Osteoblast (primary cell): ENCODE results near the gene LLGL1. TPM values are rescaled to one million over a fixed set of nuclear protein-coding genes. Genes with fewer than 3 reads are reported as not detected.

Source experiments
- DNase-seq: peaks from one replicate; pipeline ENCODE4 v3.0.0; 2011; ENCODE audit warnings: low spot score, mixed read lengths; ENCODE audit not compliant: insufficient read length; ENCODE audit errors: missing footprints
- H2AFZ ChIP-seq: 2 replicates; pipeline ENCODE4 v1.6.0; 2011; ENCODE audit warnings: mild to moderate bottlenecking, low read length
- H3K27ac ChIP-seq: 2 replicates; pipeline ENCODE4 v1.5.1; 2011; ENCODE audit warnings: mild to moderate bottlenecking, low read depth, low read length, moderate library complexity
- H3K27me3 ChIP-seq: 2 replicates; pipeline ENCODE4 v1.6.0; 2012; ENCODE audit warnings: mild to moderate bottlenecking, control low read depth, inconsistent platforms, low read length, moderate library complexity; ENCODE audit not compliant: insufficient read depth
- H3K36me3 ChIP-seq: 2 replicates; pipeline ENCODE4 v1.5.1; 2011; ENCODE audit warnings: mild to moderate bottlenecking, low read length, control low read depth, moderate library complexity; ENCODE audit not compliant: insufficient read depth
- H3K4me1 ChIP-seq: 2 replicates; pipeline ENCODE4 v1.5.1; 2011; ENCODE audit warnings: mild to moderate bottlenecking, low read length, control low read depth, moderate library complexity; ENCODE audit not compliant: insufficient read depth
- H3K4me2 ChIP-seq: 2 replicates; pipeline ENCODE4 v1.6.0; 2011; ENCODE audit warnings: mild to moderate bottlenecking, low read length; ENCODE audit not compliant: insufficient read depth
- H3K4me3 ChIP-seq: fragments of 200-600 bp; sonication (generic); 3 replicates; pipeline ENCODE4 v1.5.1; 2012; ENCODE audit warnings: mild to moderate bottlenecking, low read length, inconsistent platforms; ENCODE audit not compliant: insufficient read depth
- H3K79me2 ChIP-seq: 2 replicates; pipeline ENCODE4 v1.6.0; 2012; ENCODE audit warnings: mild to moderate bottlenecking, low read length, control low read depth, inconsistent platforms; ENCODE audit not compliant: insufficient read depth
- H3K9me3 ChIP-seq: 2 replicates; pipeline ENCODE4 v1.5.1; 2011; ENCODE audit warnings: low read depth, low read length, control low read depth
- H4K20me1 ChIP-seq: 2 replicates; pipeline ENCODE4 v1.6.0; 2012; ENCODE audit warnings: mild to moderate bottlenecking, low read length, control low read depth; ENCODE audit not compliant: insufficient read depth
- total RNA-seq: library from RNA; depleted of rRNA; stranded (reverse); fragments of >200 nt; gene quantifications from 2 replicates; pipeline ENCODE4 v1.2.3, GENCODE V29; 2012
- TF ChIP-seq, protein P1 (sequence below): IDR thresholded peaks from 2 replicates; pipeline ENCODE4 v1.5.1; 2011; ENCODE audit warnings: mild to moderate bottlenecking, low read depth, low read length, moderate library complexity; ENCODE audit errors: extremely low read depth

Gene LLGL1
- total RNA-seq: 41.0 and 50.3 TPM in 2 replicates

GRCh38 chr17:18225121-18225641, at the start of gene LLGL1:
LLGL1 (plus strand) TSS chr17:18225635; CDS start chr17:18225683, 48 bp downstream.
- TF ChIP-seq, protein P1, sequence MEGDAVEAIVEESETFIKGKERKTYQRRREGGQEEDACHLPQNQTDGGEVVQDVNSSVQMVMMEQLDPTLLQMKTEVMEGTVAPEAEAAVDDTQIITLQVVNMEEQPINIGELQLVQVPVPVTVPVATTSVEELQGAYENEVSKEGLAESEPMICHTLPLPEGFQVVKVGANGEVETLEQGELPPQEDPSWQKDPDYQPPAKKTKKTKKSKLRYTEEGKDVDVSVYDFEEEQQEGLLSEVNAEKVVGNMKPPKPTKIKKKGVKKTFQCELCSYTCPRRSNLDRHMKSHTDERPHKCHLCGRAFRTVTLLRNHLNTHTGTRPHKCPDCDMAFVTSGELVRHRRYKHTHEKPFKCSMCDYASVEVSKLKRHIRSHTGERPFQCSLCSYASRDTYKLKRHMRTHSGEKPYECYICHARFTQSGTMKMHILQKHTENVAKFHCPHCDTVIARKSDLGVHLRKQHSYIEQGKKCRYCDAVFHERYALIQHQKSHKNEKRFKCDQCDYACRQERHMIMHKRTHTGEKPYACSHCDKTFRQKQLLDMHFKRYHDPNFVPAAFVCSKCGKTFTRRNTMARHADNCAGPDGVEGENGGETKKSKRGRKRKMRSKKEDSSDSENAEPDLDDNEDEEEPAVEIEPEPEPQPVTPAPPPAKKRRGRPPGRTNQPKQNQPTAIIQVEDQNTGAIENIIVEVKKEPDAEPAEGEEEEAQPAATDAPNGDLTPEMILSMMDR: no peak
- Histone ChIP-seq H3K36me3 (no peaks in the 10 kb centered on the region), H2AFZ (peak within 1 kb of the TSS; percentile 82), H3K4me3 (peak within 1 kb of the TSS; percentile 95), H3K79me2 (peaks cover 45% of the 10 kb centered on the region), H3K27me3 (no peaks in the 10 kb centered on the region), H3K4me1 (peaks cover 35% of the 10 kb centered on the region), H3K27ac (peak within 1 kb of the TSS; percentile 74), H3K9me3 (no peaks in the 10 kb centered on the region), H4K20me1 (peaks cover 36% of the 10 kb centered on the region), H3K4me2 (peak within 1 kb of the TSS; percentile 96)
- DNase-seq: peak; percentile 100

DNA sequence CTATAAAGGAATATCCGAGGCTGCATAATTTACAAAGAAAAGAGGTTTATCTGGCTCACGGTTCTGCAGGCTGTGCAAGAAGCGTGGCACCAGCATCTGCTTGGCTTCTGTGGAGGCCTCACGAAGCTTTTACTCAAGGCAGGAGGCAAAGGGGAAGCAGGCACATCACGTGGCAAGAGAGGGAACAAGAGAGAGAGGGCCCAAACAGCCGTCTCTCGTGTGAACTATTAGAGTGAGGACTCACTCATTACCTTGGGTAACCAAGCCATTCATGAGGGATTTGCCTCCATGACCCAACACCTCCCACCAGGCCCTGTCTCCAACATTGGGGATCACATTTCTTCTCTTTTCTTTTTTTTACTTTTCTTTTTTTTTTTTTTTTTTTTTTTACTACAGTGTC, 49.3 kb upstream of the LLGL1 start:
- Histone ChIP-seq H2AFZ (no peak overlapping the region), H3K4me1 (peaks cover 11% of the 10 kb centered on the region), H4K20me1 (no peaks in the 10 kb centered on the region), H3K4me2 (no peak overlapping the region), H3K79me2 (no peaks in the 10 kb centered on the region), H3K27me3 (no peaks in the 10 kb centered on the region), H3K27ac (no peak overlapping the region), H3K36me3 (no peaks in the 10 kb centered on the region), H3K4me3 (no peak overlapping the region), H3K9me3 (no peaks in the 10 kb centered on the region)
- DNase-seq: no peak
- TF ChIP-seq, protein P1: no peak

DNA sequence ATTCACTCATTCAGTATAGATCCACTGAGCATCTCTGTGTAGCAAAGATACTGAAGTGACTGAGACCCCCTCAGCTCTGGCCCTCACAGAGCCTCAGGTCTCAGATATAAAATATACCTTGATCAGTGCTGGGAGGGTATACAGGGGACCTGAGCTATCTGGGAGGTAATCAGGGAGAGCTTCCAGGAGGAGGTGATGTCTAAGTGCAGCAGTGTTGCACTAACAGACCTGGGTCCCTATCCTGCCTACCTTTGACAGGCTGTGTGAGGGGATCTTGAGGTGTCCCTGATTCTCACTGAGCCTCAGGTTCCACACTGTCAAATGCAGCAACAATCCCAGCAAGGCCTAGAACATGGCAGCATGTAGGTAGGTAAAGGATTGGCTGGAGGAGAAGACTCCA, 48.3 kb upstream of the LLGL1 start:
- DNase-seq: peak; percentile 51
- Histone ChIP-seq H3K79me2 (no peaks in the 10 kb centered on the region), H3K4me2 (no peak overlapping the region), H3K36me3 (no peaks in the 10 kb centered on the region), H3K27ac (no peak overlapping the region), H3K4me1 (peaks cover 20% of the 10 kb centered on the region), H3K4me3 (no peak overlapping the region), H3K27me3 (no peaks in the 10 kb centered on the region), H4K20me1 (no peaks in the 10 kb centered on the region), H3K9me3 (no peaks in the 10 kb centered on the region), H2AFZ (no peak overlapping the region)
- TF ChIP-seq, protein P1: no peak

- Histone ChIP-seq H3K4me2 (no peak overlapping the region), H3K27ac (no peak overlapping the region), H3K4me1 (peaks cover 24% of the 10 kb centered on the region), H3K27me3 (no peaks in the 10 kb centered on the region), H4K20me1 (no peaks in the 10 kb centered on the region), H3K36me3 (no peaks in the 10 kb centered on the region), H3K79me2 (no peaks in the 10 kb centered on the region), H3K9me3 (no peaks in the 10 kb centered on the region), H3K4me3 (no peak overlapping the region), H2AFZ (no peak overlapping the region)
- TF ChIP-seq, protein P1: no peak
- DNase-seq: peak; percentile 73
Observed at GRCh38 chr17:18177722-18178121, 47.7 kb upstream of the LLGL1 start.
